RWPE1 (cell line): ENCODE data around the gene SP110.
"Not testable (repeated sequence)": the region's sequence is repeated elsewhere in the genome, so short reads cannot be mapped to it uniquely, and the experiment has no call there.

Source experiments
- CTCF ChIA-PET: fragments of 350-600 bp; sonication (Branson Sonifier 250); formaldehyde crosslinking; extraction: SDS; loops from one replicate; lab custom pipeline; 2021; lab: Yijun Ruan, JAX
- POLR2A ChIA-PET: fragments of 400-600 bp; formaldehyde crosslinking; extraction: SDS; loops from one replicate; lab custom pipeline; 2020; ENCODE audit warnings: antibody characterized with exemption; ENCODE audit not compliant: low non-redundant PET; lab: Yijun Ruan, JAX
- DNase-seq: peaks from one replicate; pipeline ENCODE4 v3.0.0; 2012; ENCODE audit warnings: low spot score
- H3K27ac ChIP-seq: fragments of 450-650 bp; 2 replicates; pipeline ENCODE4 v1.5.1; 2017
- TF ChIP-seq, protein P1 (sequence below): fragments of 450-650 bp; conservative IDR thresholded peaks from 2 replicates; pipeline ENCODE4 v1.5.1; 2017; ENCODE audit warnings: low read depth, mild to moderate bottlenecking

Gene SP110

DNA sequence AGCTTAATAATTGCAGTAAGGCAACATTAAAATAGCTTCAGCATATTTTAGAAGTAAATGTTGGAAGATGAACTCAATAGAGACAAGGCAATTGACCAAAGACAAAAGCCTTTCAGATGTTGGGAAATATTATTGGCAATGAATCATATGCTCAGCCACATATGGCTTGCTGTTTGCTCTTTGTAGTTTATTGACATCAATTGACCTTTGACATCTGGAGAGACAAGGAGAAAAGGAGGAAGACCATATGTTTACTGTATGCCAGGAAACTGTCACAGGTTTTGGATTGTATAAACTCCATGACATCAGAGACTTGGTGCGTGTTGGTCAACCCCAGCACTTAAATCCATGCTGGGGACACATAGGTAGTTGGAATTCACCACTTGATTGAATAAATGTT, 90.4 kb downstream of the SP110 start:
- DNase-seq: no peak
- ChIA-PET CTCF (interaction anchor here (1.4 kb wide), 1 partner anchor 62 kb away, joined by 8 read pairs; no protein-coding TSS in a partner anchor), POLR2A (no interaction called here)
- H3K27ac ChIP-seq: no peak overlapping the region
- TF ChIP-seq, protein P1, sequence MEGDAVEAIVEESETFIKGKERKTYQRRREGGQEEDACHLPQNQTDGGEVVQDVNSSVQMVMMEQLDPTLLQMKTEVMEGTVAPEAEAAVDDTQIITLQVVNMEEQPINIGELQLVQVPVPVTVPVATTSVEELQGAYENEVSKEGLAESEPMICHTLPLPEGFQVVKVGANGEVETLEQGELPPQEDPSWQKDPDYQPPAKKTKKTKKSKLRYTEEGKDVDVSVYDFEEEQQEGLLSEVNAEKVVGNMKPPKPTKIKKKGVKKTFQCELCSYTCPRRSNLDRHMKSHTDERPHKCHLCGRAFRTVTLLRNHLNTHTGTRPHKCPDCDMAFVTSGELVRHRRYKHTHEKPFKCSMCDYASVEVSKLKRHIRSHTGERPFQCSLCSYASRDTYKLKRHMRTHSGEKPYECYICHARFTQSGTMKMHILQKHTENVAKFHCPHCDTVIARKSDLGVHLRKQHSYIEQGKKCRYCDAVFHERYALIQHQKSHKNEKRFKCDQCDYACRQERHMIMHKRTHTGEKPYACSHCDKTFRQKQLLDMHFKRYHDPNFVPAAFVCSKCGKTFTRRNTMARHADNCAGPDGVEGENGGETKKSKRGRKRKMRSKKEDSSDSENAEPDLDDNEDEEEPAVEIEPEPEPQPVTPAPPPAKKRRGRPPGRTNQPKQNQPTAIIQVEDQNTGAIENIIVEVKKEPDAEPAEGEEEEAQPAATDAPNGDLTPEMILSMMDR: no peak

DNA sequence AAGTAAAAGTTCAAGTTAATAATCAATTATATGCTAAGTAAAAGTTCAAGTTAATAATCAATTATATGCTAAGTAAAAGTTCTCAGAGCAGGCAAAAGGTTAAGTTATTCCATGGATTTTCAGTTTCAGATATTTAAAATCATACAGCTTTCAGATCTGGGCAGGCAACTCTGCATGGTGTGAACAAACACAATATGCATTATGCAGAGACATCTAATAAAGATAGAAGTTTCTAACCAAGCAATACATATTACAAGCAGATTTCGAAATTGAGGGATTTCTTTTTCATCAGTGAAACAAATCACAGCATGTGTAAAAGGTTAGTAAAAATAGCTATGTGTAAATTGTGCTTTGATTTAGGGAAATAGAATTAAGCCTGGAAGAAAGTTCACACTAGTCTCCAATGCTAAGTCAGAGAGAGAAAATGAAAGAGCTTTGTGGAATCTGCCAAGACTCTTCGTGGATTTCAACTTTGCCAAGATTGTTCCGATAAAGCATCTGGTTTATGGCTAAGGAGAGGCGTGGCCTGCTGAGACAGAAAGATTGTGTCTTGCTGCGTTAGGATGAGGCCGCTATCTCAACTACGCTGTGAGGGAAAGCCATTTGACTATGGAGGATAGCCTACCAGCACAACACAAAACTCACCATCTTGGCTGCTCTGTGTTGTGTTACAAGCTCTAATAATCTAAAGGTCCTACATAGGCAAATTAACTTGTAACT, 91.0 kb downstream of the SP110 start:
- DNase-seq: no peak
- POLR2A ChIA-PET: no interaction called here
- TF ChIP-seq, protein P1: no peak
- CTCF ChIA-PET: interaction anchor here (1.4 kb wide), 1 partner anchor 62 kb away, joined by 8 read pairs; no protein-coding TSS in a partner anchor
- no peak overlapping the region for H3K27ac ChIP-seq

DNA sequence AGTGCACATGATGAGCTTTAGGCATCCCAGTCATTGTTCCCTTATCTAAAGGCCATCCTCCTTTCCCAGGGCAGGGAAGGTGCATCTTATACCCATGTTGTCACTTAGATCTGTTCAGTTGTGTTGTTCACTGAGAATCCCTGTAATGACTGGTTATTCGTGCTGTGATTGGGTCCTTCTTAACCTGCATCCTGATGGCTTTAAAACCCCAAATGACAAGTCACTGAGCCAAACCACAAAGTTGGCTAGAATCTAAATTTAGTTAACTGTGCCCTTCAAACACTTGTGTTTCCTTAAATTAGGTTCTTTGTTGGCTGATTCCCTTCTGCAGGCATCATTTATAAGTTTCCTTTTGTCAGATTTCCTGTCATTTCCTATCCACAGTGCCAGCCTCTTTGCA, 92.6 kb downstream of the SP110 start:
- ChIA-PET POLR2A (no interaction called here), CTCF (no interaction called here)
- no peak for DNase-seq
- TF ChIP-seq, protein P1: no peak
- no peak overlapping the region for H3K27ac ChIP-seq

DNA sequence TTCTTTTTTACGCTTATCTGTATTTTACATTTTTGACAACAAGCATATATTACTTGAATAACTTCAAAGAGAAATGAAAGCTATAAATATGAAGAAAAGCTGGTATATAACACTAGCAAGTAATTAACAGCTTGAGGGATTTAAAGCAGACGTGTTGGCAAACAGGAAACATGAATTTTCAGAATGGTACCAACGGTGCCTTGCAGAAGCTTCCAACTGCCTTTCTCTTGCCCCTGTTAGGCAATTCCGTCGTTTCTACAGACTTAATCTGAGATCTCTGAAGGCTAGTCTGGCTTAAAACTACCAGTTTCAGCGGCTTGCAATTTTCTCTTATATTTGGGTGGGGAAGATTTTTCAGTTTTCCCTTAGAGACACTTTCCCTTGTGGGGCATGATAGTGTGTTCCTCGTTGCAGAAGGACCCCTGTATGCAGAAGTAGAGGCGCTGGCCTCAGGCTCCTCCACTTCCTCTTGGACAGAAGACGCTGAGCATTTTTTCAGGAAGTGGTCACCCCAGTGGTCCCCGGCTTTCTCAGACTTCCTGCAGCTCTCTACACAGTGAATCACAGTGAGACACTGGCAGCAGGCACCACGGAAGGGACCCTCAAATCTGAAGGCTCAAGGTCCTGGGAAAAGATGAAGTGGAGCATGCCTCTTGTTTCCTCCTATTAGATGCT, 94.9 kb downstream of the SP110 start:
- ChIA-PET CTCF (no interaction called here), POLR2A (no interaction called here)
- DNase-seq: no peak
- TF ChIP-seq, protein P1: no peak
- no peak overlapping the region for H3K27ac ChIP-seq

DNA sequence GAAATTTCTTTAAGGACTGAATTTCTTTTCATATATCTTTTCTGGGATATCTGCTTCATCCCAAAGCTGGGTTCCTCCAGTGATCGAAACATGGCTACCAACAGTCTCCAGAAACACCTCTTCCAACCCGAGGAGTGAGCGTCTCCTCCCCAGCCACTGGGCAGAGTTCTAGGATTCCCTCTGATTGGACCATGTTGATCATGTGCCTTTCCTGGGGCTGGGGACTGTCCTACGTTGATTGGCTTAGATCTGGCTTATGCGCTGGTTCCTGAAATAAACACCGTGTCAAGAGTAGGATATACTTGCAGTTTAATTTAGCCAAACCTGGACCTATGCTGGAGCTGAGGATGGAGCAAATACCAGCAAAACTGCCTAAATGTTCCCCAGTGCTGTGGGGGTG, 95.5 kb downstream of the SP110 start:
- ChIA-PET CTCF (no interaction called here), POLR2A (no interaction called here)
- no peak overlapping the region for H3K27ac ChIP-seq
- no peak for DNase-seq
- TF ChIP-seq, protein P1: no peak

DNA sequence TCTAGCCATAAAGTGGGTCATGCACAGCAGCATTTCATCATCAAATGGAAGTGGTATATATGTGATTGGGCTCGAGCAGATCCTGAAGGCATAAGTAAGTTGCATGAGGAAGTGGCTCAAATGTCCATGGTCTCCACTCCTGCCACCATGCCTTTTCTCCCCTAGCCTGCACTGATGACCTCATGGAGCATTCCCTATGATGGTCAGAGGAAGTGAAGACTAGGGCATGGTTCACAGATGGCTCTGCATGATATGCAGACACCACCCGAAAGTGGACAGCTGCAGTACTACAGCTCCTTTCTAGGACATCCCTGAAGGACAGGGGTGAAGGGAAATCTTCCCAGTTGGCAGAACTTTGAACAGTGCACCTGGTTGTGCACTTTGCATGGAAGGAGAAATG, 99.4 kb downstream of the SP110 start:
- CTCF ChIA-PET: interaction anchor here (0.6 kb wide), 1 partner anchor 28 kb away, joined by 3 read pairs; no protein-coding TSS in a partner anchor
- POLR2A ChIA-PET, DNase-seq, H3K27ac ChIP-seq: not testable (repeated sequence)

DNA sequence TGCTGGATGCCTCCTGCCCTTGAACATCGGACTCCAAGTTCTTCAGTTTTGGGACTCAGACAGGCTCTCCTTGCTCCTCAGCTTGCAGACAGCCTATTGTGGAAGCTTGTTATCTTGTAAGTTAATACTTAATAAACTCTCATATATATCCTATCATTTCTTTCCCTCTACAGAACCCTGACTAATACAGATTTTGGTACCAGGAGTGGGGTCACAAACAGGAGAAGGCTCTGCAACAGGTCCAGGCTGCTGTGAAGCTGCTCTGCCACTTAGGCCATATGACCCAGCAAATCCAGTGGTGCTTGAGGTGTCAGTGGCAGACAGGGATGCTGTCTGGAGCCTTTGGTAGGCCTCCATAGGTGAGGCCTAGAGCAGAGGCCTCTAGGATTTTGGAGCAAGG, 100.0 kb downstream of the SP110 start:
- H3K27ac ChIP-seq, DNase-seq, POLR2A ChIA-PET: not testable (repeated sequence)
- CTCF ChIA-PET: interaction anchor here (0.6 kb wide), 1 partner anchor 29 kb away, joined by 3 read pairs; no protein-coding TSS in a partner anchor
